NCI-H1417 (cell line): ENCODE measurements around the gene EZR.
"Not testable (repeated sequence)": the region's sequence is repeated elsewhere in the genome, so short reads cannot be mapped to it uniquely, and the experiment has no call there.

Experiments
- DNase-seq, 3 experiments: peaks; one replicate each; lab custom pipeline; 2025; lab: John Stamatoyannopoulos, UW

EZR gene

GRCh38 chr6:158841358-158841757, 22.2 kb upstream of the EZR start:
- no peak for DNase-seq

GRCh38 chr6:158840465-158840864, 21.3 kb upstream of the EZR start:
- no peak for DNase-seq

- no peak for DNase-seq
These were observed 20.6 kb upstream of the EZR start for GRCh38 chr6:158839796-158840195.

- DNase-seq = not testable (repeated sequence)
These were observed 19.6 kb upstream of the EZR start for GRCh38 chr6:158838790-158839189.

- no peak for DNase-seq
These were observed 18.8 kb upstream of the EZR start for GRCh38 chr6:158837684-158838625.

GRCh38 chr6:158836625-158837311, 17.6 kb upstream of the EZR start:
- DNase-seq = no peak

- DNase-seq = no peak
These were observed 16.6 kb upstream of the EZR start for GRCh38 chr6:158835616-158836221.

GRCh38 chr6:158834675-158835385, 15.7 kb upstream of the EZR start:
- no peak for DNase-seq

- DNase-seq = not testable (repeated sequence)
These were observed 13.6 kb upstream of the EZR start for GRCh38 chr6:158832807-158833206.

GRCh38 chr6:158832026-158832425, 12.9 kb upstream of the EZR start:
- DNase-seq = no peak

- no peak for DNase-seq
These were observed 12.4 kb upstream of the EZR start for GRCh38 chr6:158831571-158831970.

GRCh38 chr6:158830736-158831135, 11.6 kb upstream of the EZR start:
- no peak for DNase-seq

GRCh38 chr6:158828807-158829206, 9.6 kb upstream of the EZR start:
- no peak for DNase-seq

- DNase-seq = no peak
These were observed 7.8 kb upstream of the EZR start for GRCh38 chr6:158826819-158827501.

GRCh38 chr6:158825951-158826306, 6.8 kb upstream of the EZR start:
- DNase-seq = no peak

GRCh38 chr6:158825038-158825950, 6.1 kb upstream of the EZR start:
- DNase-seq = no peak

- not testable (repeated sequence) for DNase-seq
These were observed 4.4 kb upstream of the EZR start for GRCh38 chr6:158823616-158824015.

- DNase-seq = peak in 1 of 3 experiments; percentile 61
These were observed 932 bp upstream of the EZR start for GRCh38 chr6:158819977-158820622.

GRCh38 chr6:158818581-158819212, 471 bp downstream of the EZR start:
- DNase-seq = peak; percentile 20 to 77 (median 75)
